Natural killer cell (primary cell): Measurements from ENCODE around the gene COL23A1. TPM values are rescaled to one million over a fixed set of nuclear protein-coding genes. Genes with fewer than 3 reads are reported as not detected.
A peak's percentile ranks its signal among the peaks of the same experiment; 100 is the strongest.

Source experiments
- ATAC-seq, 3 donors: fragments of 150-1000 bp in 2 of 3; fragments of 200-7000 bp in 1 of 3; cut with Tn5 transposase; 1 replicate in 1 of 3; 2 replicates in 2 of 3; pipeline ENCODE4 v1.10.0; 2021; ENCODE audit warnings: mild to moderate bottlenecking in 2 of 3, moderate library complexity in 2 of 3
- DNase-seq, 2 donors: peaks; one replicate each; pipeline versions ENCODE4 v3.0.0 to v3.0.0-alpha.2; 2013 to 2021; ENCODE audit warnings: mixed read lengths in 1 of 2
- H3K27ac ChIP-seq: one replicate; pipeline ENCODE4 v1.5.1; 2013; ENCODE audit warnings: mild to moderate bottlenecking, low read length
- H3K27me3 ChIP-seq: one replicate; pipeline ENCODE4 v1.6.1; 2013; ENCODE audit warnings: low read length; ENCODE audit not compliant: control insufficient read depth, insufficient read depth
- H3K36me3 ChIP-seq: one replicate; pipeline ENCODE4 v1.6.1; 2013; ENCODE audit warnings: low read length; ENCODE audit not compliant: control insufficient read depth, insufficient read depth
- H3K4me1 ChIP-seq: one replicate; pipeline ENCODE4 v1.6.1; 2013; ENCODE audit warnings: low read length; ENCODE audit not compliant: control insufficient read depth, insufficient read depth
- H3K4me3 ChIP-seq: one replicate; pipeline ENCODE4 v1.5.1; 2013; ENCODE audit warnings: low read length
- H3K9me3 ChIP-seq: one replicate; pipeline ENCODE4 v1.6.1; 2013; ENCODE audit warnings: low read length; ENCODE audit not compliant: control insufficient read depth, insufficient read depth
- H3K27ac Mint-ChIP-seq, 2 donors: one replicate each; pipeline ENCODE4 v1.8.0; 2022; ENCODE audit warnings: mild to moderate bottlenecking in 2 of 2, mixed read lengths in 2 of 2, moderate library complexity in 1 of 2
- H3K27me3 Mint-ChIP-seq, 2 donors: one replicate each; pipeline ENCODE4 v1.8.0; 2022; ENCODE audit warnings: low read depth in 2 of 2, mixed read lengths in 2 of 2
- H3K36me3 Mint-ChIP-seq: one replicate; pipeline ENCODE4 v1.8.0; 2022; ENCODE audit warnings: mixed read lengths
- H3K4me1 Mint-ChIP-seq, 2 donors: one replicate each; pipeline ENCODE4 v1.8.0; 2022; ENCODE audit warnings: mixed read lengths in 2 of 2
- H3K4me3 Mint-ChIP-seq: one replicate; pipeline ENCODE4 v1.8.0; 2022; ENCODE audit warnings: mild to moderate bottlenecking, moderate library complexity, mixed read lengths
- H3K9me3 Mint-ChIP-seq, 2 donors: one replicate each; pipeline ENCODE4 v1.8.0; 2022; ENCODE audit warnings: mixed read lengths in 2 of 2
- WGBS: methylation state at CpG from one replicate; pipeline ENCODE4 v1.1.7; 2013; ENCODE audit warnings: missing lambda C conversion rate; ENCODE audit not compliant: insufficient coverage; 5-methylcytosine and 5-hydroxymethylcytosine counted together
- intact Hi-C: fragments of 100-400 bp; cut with micrococcal nuclease; formaldehyde crosslinking; loops from one replicate; pipeline ENCODE4 v1.14.2; 2022
- total RNA-seq, 4 donors: library from RNA; stranded (reverse); fragments of 120-200 nt in 1 of 4; gene quantifications; one replicate each; pipeline versions ENCODE4 v1.2.3 to v1.2.4, GENCODE V29; 2013 to 2022
- TF ChIP-seq, protein P1 (sequence below): fragments of 200-600 bp; IDR thresholded peaks from one replicate; pipeline ENCODE4 v1.8.0; 2022; ENCODE audit warnings: antibody characterized with exemption

COL23A1 gene
- total RNA-seq, 3 donors from 2014 or later (not counting 1 experiment from before 2014, with no cell fraction given), result 0.15 TPM; not detected in 2

DNA sequence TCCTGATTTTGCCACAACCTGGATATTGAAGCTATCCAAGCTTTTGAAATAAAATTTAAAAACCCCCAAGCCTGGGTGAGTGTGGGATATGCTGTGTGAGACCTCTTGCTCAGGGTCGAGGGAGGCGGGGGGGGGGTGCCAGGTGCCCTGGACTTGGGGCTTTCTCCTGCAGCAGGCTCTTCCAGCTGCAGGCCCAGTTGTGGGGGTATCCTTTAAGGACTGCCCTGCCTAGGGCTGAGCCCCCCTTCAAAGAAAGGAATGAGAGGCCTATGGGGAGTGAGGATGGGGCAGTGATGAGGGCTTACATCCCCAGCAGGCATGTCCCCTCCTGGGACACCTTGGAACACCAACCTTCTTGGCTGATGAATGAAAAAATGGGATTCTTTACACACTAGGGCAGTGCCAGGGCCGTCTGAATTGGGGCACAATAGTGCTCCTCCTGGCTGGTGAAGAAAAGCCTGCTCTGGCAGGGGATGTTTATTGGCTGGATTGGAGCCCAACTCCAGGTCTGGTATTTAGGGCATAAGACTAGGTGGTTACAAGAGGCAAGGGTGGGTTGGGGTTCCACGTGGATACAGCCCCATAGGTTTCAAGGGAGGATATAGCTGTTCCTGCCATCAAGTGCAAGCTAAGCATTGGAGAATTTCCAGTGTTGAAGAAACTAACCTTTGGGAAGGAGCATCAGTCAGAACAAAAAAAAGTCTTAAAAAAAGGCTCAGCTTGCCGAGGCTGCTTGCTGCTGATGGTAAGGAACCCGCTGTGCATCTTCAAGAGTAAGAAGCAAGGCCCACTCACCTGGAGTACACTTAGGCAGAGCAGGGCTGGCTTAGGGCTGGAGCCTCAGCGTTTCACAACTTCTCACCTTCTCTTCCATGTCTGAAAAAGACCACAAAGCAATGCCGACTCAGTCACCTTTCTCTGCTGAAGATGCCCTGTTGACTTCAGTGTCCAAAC lies 378.8 kb downstream of the COL23A1 start:
- H3K4me1 Mint-ChIP-seq, result peaks cover 23 to 46% of the 10 kb centered on the region in 2 donors
- no peak for DNase-seq
- WGBS, result 77% methylated on average over 8 of the region's 8 CpGs
- Histone ChIP-seq H3K27ac (no peak overlapping the region), H3K27me3 (no peaks in the 10 kb centered on the region), H3K9me3 (no peaks in the 10 kb centered on the region), H3K36me3 (peaks cover 96% of the 10 kb centered on the region), H3K4me1 (peaks cover 22% of the 10 kb centered on the region), H3K4me3 (no peak overlapping the region)
- no peak overlapping the region for H3K4me3 Mint-ChIP-seq
- intact Hi-C loops, result no loop called here
- TF ChIP-seq, protein P1, sequence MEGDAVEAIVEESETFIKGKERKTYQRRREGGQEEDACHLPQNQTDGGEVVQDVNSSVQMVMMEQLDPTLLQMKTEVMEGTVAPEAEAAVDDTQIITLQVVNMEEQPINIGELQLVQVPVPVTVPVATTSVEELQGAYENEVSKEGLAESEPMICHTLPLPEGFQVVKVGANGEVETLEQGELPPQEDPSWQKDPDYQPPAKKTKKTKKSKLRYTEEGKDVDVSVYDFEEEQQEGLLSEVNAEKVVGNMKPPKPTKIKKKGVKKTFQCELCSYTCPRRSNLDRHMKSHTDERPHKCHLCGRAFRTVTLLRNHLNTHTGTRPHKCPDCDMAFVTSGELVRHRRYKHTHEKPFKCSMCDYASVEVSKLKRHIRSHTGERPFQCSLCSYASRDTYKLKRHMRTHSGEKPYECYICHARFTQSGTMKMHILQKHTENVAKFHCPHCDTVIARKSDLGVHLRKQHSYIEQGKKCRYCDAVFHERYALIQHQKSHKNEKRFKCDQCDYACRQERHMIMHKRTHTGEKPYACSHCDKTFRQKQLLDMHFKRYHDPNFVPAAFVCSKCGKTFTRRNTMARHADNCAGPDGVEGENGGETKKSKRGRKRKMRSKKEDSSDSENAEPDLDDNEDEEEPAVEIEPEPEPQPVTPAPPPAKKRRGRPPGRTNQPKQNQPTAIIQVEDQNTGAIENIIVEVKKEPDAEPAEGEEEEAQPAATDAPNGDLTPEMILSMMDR, result no peak
- no peak for ATAC-seq
- no peaks in the 10 kb centered on the region for H3K27me3 Mint-ChIP-seq
- H3K36me3 Mint-ChIP-seq, result no peaks in the 10 kb centered on the region
- H3K27ac Mint-ChIP-seq, result peak overlapping the region in 1 of 2 donors; percentile 45
- no peaks in the 10 kb centered on the region for H3K9me3 Mint-ChIP-seq

DNA sequence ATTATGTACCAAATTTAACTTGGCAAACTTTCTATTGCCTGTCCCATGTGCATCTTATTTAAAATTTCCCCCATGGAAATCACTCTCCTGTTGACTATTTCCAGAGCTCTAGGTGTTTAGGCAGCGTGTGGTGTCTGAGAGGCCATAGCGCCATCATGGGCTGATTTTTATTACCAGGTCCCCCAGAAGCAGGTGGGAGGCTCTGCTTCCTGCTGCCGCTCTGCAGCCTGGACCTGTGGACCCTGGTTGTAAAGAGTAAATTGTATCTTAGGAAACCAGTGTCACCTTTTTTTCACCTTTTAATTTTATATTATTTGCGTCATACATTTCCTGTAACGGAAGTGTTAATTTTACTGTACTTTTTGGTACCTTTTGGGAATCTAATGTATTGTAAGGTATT lies 379.5 kb downstream of the COL23A1 start:
- Mint-ChIP-seq H3K4me1 (peaks cover 26 to 49% of the 10 kb centered on the region in 2 donors), H3K27me3 (no peaks in the 10 kb centered on the region), H3K36me3 (no peaks in the 10 kb centered on the region), H3K9me3 (no peaks in the 10 kb centered on the region), H3K27ac (peak overlapping the region in 1 of 2 donors; percentile 45), H3K4me3 (no peak overlapping the region)
- ATAC-seq (no peak), DNase-seq (no peak)
- Histone ChIP-seq H3K36me3 (peaks cover 91% of the 10 kb centered on the region), H3K4me1 (peaks cover 27% of the 10 kb centered on the region), H3K27ac (no peak overlapping the region), H3K9me3 (no peaks in the 10 kb centered on the region), H3K4me3 (no peak overlapping the region), H3K27me3 (no peaks in the 10 kb centered on the region)
- intact Hi-C loops, result no loop called here
- 96% methylated on average over 3 of the region's 5 CpGs for WGBS
- TF ChIP-seq, protein P1, result no peak

DNA sequence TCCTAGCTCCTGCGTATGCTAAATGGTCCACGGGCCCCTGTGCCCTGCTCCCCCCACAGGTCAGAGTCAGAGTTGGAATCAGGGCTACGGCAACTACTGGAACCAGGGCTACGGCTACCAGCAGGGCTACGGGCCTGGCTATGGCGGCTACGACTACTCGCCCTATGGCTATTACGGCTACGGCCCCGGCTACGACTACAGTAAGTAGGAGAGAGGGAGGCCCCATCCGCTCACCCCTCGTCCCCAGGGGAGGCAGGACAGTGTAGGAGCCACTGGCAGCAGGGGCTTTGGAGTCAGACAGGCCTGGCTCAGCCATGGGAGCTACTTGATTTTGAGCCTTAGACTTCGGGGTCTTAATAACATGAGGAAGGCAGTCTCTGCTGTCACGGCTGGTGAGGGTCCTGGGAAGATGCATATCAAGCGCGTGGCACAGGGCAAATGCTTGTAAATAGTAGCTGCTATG lies 380.1 kb downstream of the COL23A1 start:
- H3K9me3 ChIP-seq, result no peaks in the 10 kb centered on the region
- Mint-ChIP-seq H3K4me3 (no peak overlapping the region), H3K27ac (no peak overlapping the region), H3K27me3 (no peaks in the 10 kb centered on the region), H3K36me3 (no peaks in the 10 kb centered on the region), H3K4me1 (peaks cover 29 to 50% of the 10 kb centered on the region in 2 donors), H3K9me3 (no peaks in the 10 kb centered on the region)
- WGBS, result 95% methylated on average over 18 of the region's 18 CpGs
- intact Hi-C loops, result no loop called here
- H3K36me3 ChIP-seq, result peaks cover 85% of the 10 kb centered on the region
- H3K27ac ChIP-seq, result no peak overlapping the region
- no peak for DNase-seq
- no peak for ATAC-seq
- peaks cover 25% of the 10 kb centered on the region for H3K4me1 ChIP-seq
- H3K27me3 ChIP-seq, result no peaks in the 10 kb centered on the region
- TF ChIP-seq, protein P1, result no peak
- H3K4me3 ChIP-seq, result no peak overlapping the region
